ENCODE results near the gene NACC2.

DNA sequence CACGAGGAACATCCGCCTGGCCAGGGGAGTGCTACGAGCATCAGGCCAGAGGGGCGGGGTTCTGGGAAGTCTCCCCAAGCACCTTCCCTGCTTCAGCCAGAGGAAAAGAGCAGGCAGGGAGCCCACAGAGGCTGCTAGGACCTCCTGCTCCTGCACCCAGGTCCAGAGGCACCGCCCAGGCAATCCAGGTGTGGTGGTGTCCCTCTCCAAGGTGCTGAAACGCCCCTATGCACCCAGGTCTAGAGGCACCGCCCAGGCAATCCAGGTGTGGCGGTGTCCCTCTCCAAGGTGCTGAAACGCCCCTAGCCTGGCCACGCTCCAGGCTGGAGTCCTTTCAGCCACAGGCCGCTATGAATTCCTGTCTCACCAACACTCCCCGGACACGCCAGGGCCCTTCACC is 123.2 kb downstream of the NACC2 start:
- TF ChIP-seq, protein P1, sequence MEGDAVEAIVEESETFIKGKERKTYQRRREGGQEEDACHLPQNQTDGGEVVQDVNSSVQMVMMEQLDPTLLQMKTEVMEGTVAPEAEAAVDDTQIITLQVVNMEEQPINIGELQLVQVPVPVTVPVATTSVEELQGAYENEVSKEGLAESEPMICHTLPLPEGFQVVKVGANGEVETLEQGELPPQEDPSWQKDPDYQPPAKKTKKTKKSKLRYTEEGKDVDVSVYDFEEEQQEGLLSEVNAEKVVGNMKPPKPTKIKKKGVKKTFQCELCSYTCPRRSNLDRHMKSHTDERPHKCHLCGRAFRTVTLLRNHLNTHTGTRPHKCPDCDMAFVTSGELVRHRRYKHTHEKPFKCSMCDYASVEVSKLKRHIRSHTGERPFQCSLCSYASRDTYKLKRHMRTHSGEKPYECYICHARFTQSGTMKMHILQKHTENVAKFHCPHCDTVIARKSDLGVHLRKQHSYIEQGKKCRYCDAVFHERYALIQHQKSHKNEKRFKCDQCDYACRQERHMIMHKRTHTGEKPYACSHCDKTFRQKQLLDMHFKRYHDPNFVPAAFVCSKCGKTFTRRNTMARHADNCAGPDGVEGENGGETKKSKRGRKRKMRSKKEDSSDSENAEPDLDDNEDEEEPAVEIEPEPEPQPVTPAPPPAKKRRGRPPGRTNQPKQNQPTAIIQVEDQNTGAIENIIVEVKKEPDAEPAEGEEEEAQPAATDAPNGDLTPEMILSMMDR (IDR thresholded peaks at IDR 0.05) = no peak
- TF ChIP-seq POLR2AphosphoS5 (IDR thresholded peaks at IDR 0.05) = no peak

Data from gastroesophageal sphincter (tissue), 3 donors.